Measurements from ENCODE around the gene LRRC36.

LRRC36 gene

GRCh38 chr16:67417333-67418061 lies 90.9 kb downstream of the LRRC36 start:
- TF ChIP-seq, protein P1, sequence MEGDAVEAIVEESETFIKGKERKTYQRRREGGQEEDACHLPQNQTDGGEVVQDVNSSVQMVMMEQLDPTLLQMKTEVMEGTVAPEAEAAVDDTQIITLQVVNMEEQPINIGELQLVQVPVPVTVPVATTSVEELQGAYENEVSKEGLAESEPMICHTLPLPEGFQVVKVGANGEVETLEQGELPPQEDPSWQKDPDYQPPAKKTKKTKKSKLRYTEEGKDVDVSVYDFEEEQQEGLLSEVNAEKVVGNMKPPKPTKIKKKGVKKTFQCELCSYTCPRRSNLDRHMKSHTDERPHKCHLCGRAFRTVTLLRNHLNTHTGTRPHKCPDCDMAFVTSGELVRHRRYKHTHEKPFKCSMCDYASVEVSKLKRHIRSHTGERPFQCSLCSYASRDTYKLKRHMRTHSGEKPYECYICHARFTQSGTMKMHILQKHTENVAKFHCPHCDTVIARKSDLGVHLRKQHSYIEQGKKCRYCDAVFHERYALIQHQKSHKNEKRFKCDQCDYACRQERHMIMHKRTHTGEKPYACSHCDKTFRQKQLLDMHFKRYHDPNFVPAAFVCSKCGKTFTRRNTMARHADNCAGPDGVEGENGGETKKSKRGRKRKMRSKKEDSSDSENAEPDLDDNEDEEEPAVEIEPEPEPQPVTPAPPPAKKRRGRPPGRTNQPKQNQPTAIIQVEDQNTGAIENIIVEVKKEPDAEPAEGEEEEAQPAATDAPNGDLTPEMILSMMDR (IDR thresholded peaks at IDR 0.05), result no peak

- TF ChIP-seq, protein P1 (IDR thresholded peaks at IDR 0.05), result no peak
Observed at GRCh38 chr16:67419502-67419901, 92.9 kb downstream of the LRRC36 start.

GRCh38 chr16:67419931-67420330 lies 93.3 kb downstream of the LRRC36 start:
- TF ChIP-seq, protein P1 (IDR thresholded peaks at IDR 0.05), result no peak

GRCh38 chr16:67421030-67421429 lies 94.4 kb downstream of the LRRC36 start:
- TF ChIP-seq, protein P1 (IDR thresholded peaks at IDR 0.05), result no peak

DNA sequence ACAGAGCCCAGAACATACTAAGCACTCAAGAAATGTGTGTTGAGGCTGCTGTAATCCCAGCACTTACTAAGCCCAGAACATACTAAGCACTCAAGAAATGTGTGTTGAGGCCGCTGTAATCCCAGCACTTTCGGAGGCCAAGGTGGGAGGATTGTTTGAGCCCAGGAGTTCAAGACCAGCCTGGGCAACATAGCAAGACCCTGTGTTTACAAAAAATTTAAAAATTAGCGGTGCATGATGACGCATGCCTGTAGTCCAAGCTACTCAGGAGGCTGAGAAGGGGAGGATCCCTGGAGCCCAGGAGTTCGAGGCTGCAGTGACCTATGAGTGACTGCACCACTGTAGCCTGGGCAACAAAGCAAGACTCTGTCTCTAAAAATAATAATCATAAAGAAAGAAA lies 96.4 kb downstream of the LRRC36 start:
- TF ChIP-seq, protein P1 (IDR thresholded peaks at IDR 0.05), result no peak

- TF ChIP-seq, protein P1 (IDR thresholded peaks at IDR 0.05), result no peak
Observed at GRCh38 chr16:67423611-67424260, 97.1 kb downstream of the LRRC36 start.

GRCh38 chr16:67424261-67424615 lies 97.6 kb downstream of the LRRC36 start:
- TF ChIP-seq, protein P1 (IDR thresholded peaks at IDR 0.05), result no peak

Data from LNCAP (cell line).